HepG2 (cell line): ENCODE results near the gene KCNJ4. TPM values are rescaled to one million over a fixed set of nuclear protein-coding genes. Genes with fewer than 3 reads are reported as not detected.
A peak's percentile ranks its signal among the peaks of the same experiment; 100 is the strongest.

Experiments
- BCLAF1 ChIP-seq: fragments of 450-650 bp; IDR thresholded peaks from 2 replicates; pipeline ENCODE4 v1.6.1; 2017; ENCODE audit warnings: mild to moderate bottlenecking
- ELK4 ChIP-seq: sonication (generic); formaldehyde crosslinking; IDR thresholded peaks from 2 replicates; pipeline ENCODE4 v1.9.0; 2021; ENCODE audit warnings: missing genetic modification reagents, borderline replicate concordance
- EZH2 ChIP-seq: conservative IDR thresholded peaks from 2 replicates; pipeline ENCODE4 v1.6.1; 2012; ENCODE audit warnings: mild to moderate bottlenecking, low read depth, low read length, moderate library complexity
- GFI1 ChIP-seq: sonication (generic); formaldehyde crosslinking; IDR thresholded peaks from 2 replicates; pipeline ENCODE4 v1.5.0; 2020; ENCODE audit warnings: missing genetic modification reagents, mild to moderate bottlenecking, borderline replicate concordance
- GPBP1L1 ChIP-seq: sonication (generic); formaldehyde crosslinking; IDR thresholded peaks from 2 replicates; pipeline ENCODE4 v1.5.0; 2020; ENCODE audit warnings: mild to moderate bottlenecking, missing genetic modification reagents
- HES4 ChIP-seq: sonication (generic); formaldehyde crosslinking; IDR thresholded peaks from 2 replicates; pipeline ENCODE4 v1.9.0; 2021; ENCODE audit warnings: mild to moderate bottlenecking, missing genetic modification reagents, borderline replicate concordance
- HOXD1 ChIP-seq: sonication (generic); formaldehyde crosslinking; IDR thresholded peaks from 2 replicates; pipeline ENCODE4 v1.5.0; 2020; ENCODE audit warnings: missing genetic modification reagents
- IRF9 ChIP-seq: sonication (generic); formaldehyde crosslinking; IDR thresholded peaks from 2 replicates; pipeline ENCODE4 v1.8.0; 2022; ENCODE audit warnings: missing genetic modification reagents, mild to moderate bottlenecking, borderline replicate concordance
- KLF9 ChIP-seq: IDR thresholded peaks from 2 replicates; pipeline ENCODE4 v1.6.1; 2016; ENCODE audit warnings: low read depth
- MNT ChIP-seq: fragments of 450-650 bp; IDR thresholded peaks from 2 replicates; pipeline ENCODE4 v1.6.1; 2016
- NCOA2 ChIP-seq: sonication (generic); formaldehyde crosslinking; IDR thresholded peaks from 2 replicates; pipeline ENCODE4 v1.8.0; 2022; ENCODE audit warnings: inconsistent platforms
- NFKB2 ChIP-seq: sonication (generic); formaldehyde crosslinking; IDR thresholded peaks from 2 replicates; pipeline ENCODE4 v1.4.0; 2020; ENCODE audit warnings: missing genetic modification reagents, borderline replicate concordance
- PAF1 ChIP-seq: IDR thresholded peaks from 2 replicates; pipeline ENCODE4 v1.6.1; 2016; ENCODE audit warnings: missing genetic modification reagents, missing compliant biosample characterization
- SNAI1 ChIP-seq: sonication (generic); formaldehyde crosslinking; IDR thresholded peaks from 2 replicates; pipeline ENCODE4 v1.5.0; 2020; ENCODE audit warnings: mild to moderate bottlenecking, missing genetic modification reagents, borderline replicate concordance
- SP1 ChIP-seq, 2 experiments: fragments of 450-650 bp in 1 of 2; sonication (generic) in 1 of 2; formaldehyde crosslinking in 1 of 2; IDR thresholded peaks; 2 replicates each; pipeline versions ENCODE4 v1.4.0 to v1.6.1; 2016 to 2020; ENCODE audit warnings: missing genetic modification reagents in 1 of 2
- TBX3 ChIP-seq: fragments of 450-650 bp; IDR thresholded peaks from 2 replicates; pipeline ENCODE4 v1.6.1; 2017; ENCODE audit warnings: antibody characterized with exemption, mild to moderate bottlenecking, inconsistent platforms, borderline replicate concordance
- THRA ChIP-seq: sonication (generic); formaldehyde crosslinking; IDR thresholded peaks from 2 replicates; pipeline ENCODE4 v1.4.0; 2020; ENCODE audit warnings: missing genetic modification reagents, borderline replicate concordance
- TMF1 ChIP-seq: sonication (generic); formaldehyde crosslinking; IDR thresholded peaks from 2 replicates; pipeline ENCODE4 v1.8.1; 2022; ENCODE audit warnings: low read depth, missing genetic modification reagents
- U2AF1 ChIP-seq: fragments of 200-400 bp; formaldehyde crosslinking; optimal IDR thresholded peaks from 2 replicates; pipeline ENCODE3; 2017; ENCODE audit warnings: mild to moderate bottlenecking, low read depth, low read length
- ZNF777 ChIP-seq: sonication (generic); formaldehyde crosslinking; IDR thresholded peaks from 2 replicates; pipeline ENCODE4 v1.4.0; 2020; ENCODE audit warnings: missing genetic modification reagents
- ZSCAN31 ChIP-seq: sonication (generic); formaldehyde crosslinking; IDR thresholded peaks from 2 replicates; pipeline ENCODE4 v1.5.0; 2020; ENCODE audit warnings: low read depth, mild to moderate bottlenecking, missing genetic modification reagents
- polyA plus RNA-seq, 8 experiments: library from polyadenylated mRNA; depleted of rRNA in 3 of 8; stranded (reverse) in 7 of 8; unstranded in 1 of 8; fragments of >200 nt; fragmentation: Illumina TruSeq in 4 of 8; extraction: Trizol in 4 of 8; gene quantifications; 2 replicates each; pipeline versions ENCODE4 v1.2.1 to v1.2.3, GENCODE V29; 2011 to 2016; ENCODE audit warnings: low read depth in 4 of 8, missing spikeins in 1 of 8, mixed read lengths in 1 of 8; ENCODE audit not compliant: insufficient read depth in 1 of 8
- total RNA-seq, 5 experiments: library from RNA; depleted of rRNA; stranded (reverse); fragments of >200 nt; fragmentation: Illumina TruSeq; extraction: Trizol; gene quantifications; 2 replicates each; pipeline ENCODE4 v1.2.3, GENCODE V29; 2016; ENCODE audit warnings: low read depth in 1 of 5

KCNJ4 gene
- total and polyA plus RNA-seq, 2 of the 13 experiments (the other 11 are each of a cell fraction or from before 2014, with no cell fraction given) = not detected

- TF ChIP-seq KLF9 (no peak), SP1 (IDR thresholded peaks at IDR 0.05) (no peak), SP1 (CRISPR knock-in tag; IDR thresholded peaks at IDR 0.05) (peak; percentile 56), GPBP1L1 (CRISPR knock-in tag) (no peak), MNT (no peak), NCOA2 (CRISPR knock-in tag) (no peak), TMF1 (no peak), HES4 (CRISPR knock-in tag) (no peak), SNAI1 (CRISPR knock-in tag) (no peak), ZNF777 (CRISPR knock-in tag) (no peak), THRA (CRISPR knock-in tag) (no peak), ZSCAN31 (CRISPR knock-in tag) (no peak), TBX3 (no peak), GFI1 (CRISPR knock-in tag) (no peak), NFKB2 (CRISPR knock-in tag) (peak; percentile 77; the same call in 1 of the 2 replicates), PAF1 (no peak), ELK4 (CRISPR knock-in tag) (no peak), IRF9 (CRISPR knock-in tag) (no peak), EZH2 (no peak), BCLAF1 (no peak), HOXD1 (no peak), U2AF1 (no peak)
These were observed 6.5 kb upstream of the KCNJ4 start (continued) for GRCh38 chr22:38461414-38462081.
